SK-N-SH treated with all-trans-retinoic acid at 6 μM for 48 hours (cell line): ENCODE measurements around the gene BAG3.

Experiments
- ATAC-seq: fragments of 200-7000 bp; cut with Tn5 transposase; 3 replicates; pipeline ENCODE4 v1.9.1; 2020; ENCODE audit warnings: mild to moderate bottlenecking, moderate library complexity
- BACH2 ChIP-seq: fragments of 250-450 bp; sonication (Bioruptor Pico); IDR thresholded peaks from 2 replicates; pipeline ENCODE4 v1.9.0; 2021; ENCODE audit warnings: mild to moderate bottlenecking, borderline replicate concordance
- CSDC2 ChIP-seq: fragments of 250-450 bp; sonication (Bioruptor Pico); IDR thresholded peaks from 2 replicates; pipeline ENCODE4 v1.5.0; 2020; ENCODE audit warnings: mild to moderate bottlenecking, moderate library complexity
- GLIS3 ChIP-seq: fragments of 250-450 bp; sonication (Bioruptor Pico); IDR thresholded peaks from 2 replicates; pipeline ENCODE4 v1.5.0; 2020; ENCODE audit warnings: mild to moderate bottlenecking, moderate library complexity
- ISL1 ChIP-seq: fragments of 250-450 bp; sonication (Bioruptor Pico); IDR thresholded peaks from 2 replicates; pipeline ENCODE4 v2.1.2; 2022; ENCODE audit warnings: mild to moderate bottlenecking, moderate library complexity
- OSR1 ChIP-seq: fragments of 250-450 bp; sonication (Bioruptor Pico); IDR thresholded peaks from 2 replicates; pipeline ENCODE4 v1.8.0; 2022; ENCODE audit warnings: moderate library complexity, mild to moderate bottlenecking, inconsistent platforms
- PPARA ChIP-seq: fragments of 250-450 bp; sonication (Bioruptor Pico); IDR thresholded peaks from 2 replicates; pipeline ENCODE4 v1.5.0; 2020; ENCODE audit warnings: mild to moderate bottlenecking, borderline replicate concordance
- RARB ChIP-seq: fragments of 250-450 bp; sonication (Bioruptor Pico); IDR thresholded peaks from 2 replicates; pipeline ENCODE4 v1.8.0; 2021; ENCODE audit warnings: mild to moderate bottlenecking, moderate library complexity
- SNAI2 ChIP-seq: fragments of 250-450 bp; sonication (Bioruptor Pico); IDR thresholded peaks from 2 replicates; pipeline ENCODE4 v1.5.0; 2020; ENCODE audit warnings: mild to moderate bottlenecking, moderate library complexity
- TOX ChIP-seq: fragments of 250-450 bp; sonication (Bioruptor Pico); IDR thresholded peaks from 2 replicates; pipeline ENCODE4 v1.8.0; 2021; ENCODE audit warnings: mild to moderate bottlenecking, moderate library complexity, borderline replicate concordance
- ZC3H10 ChIP-seq: fragments of 250-450 bp; sonication (Bioruptor Pico); IDR thresholded peaks from 2 replicates; pipeline ENCODE4 v1.5.1; 2021; ENCODE audit warnings: mild to moderate bottlenecking, moderate library complexity
- ZFP3 ChIP-seq: fragments of 250-450 bp; sonication (Bioruptor Pico); IDR thresholded peaks from 2 replicates; pipeline ENCODE4 v1.5.0; 2020; ENCODE audit warnings: mild to moderate bottlenecking, moderate library complexity
- ZFP30 ChIP-seq: fragments of 450-650 bp; formaldehyde crosslinking; IDR thresholded peaks from 2 replicates; pipeline ENCODE4 v1.5.0; 2022; ENCODE audit warnings: mild to moderate bottlenecking, moderate library complexity
- ZNF565 ChIP-seq: fragments of 450-650 bp; formaldehyde crosslinking; conservative IDR thresholded peaks from 2 replicates; pipeline ENCODE4 v1.5.0; 2020; ENCODE audit warnings: low read depth, mild to moderate bottlenecking, moderate library complexity
- ZNF70 ChIP-seq: fragments of 450-650 bp; formaldehyde crosslinking; IDR thresholded peaks from 2 replicates; pipeline ENCODE4 v1.5.0; 2020; ENCODE audit warnings: mild to moderate bottlenecking, moderate library complexity
- ZNF8 ChIP-seq: fragments of 450-650 bp; formaldehyde crosslinking; IDR thresholded peaks from 2 replicates; pipeline ENCODE4 v1.5.0; 2020; ENCODE audit warnings: mild to moderate bottlenecking, moderate library complexity
- TF ChIP-seq, protein P1 (sequence below): fragments of 250-450 bp; sonication (Bioruptor Pico); IDR thresholded peaks from 2 replicates; pipeline ENCODE4 v1.8.0; 2021; ENCODE audit warnings: low read depth, mild to moderate bottlenecking, moderate library complexity, borderline replicate concordance
- TF ChIP-seq, protein P2 (sequence below): fragments of 250-450 bp; sonication (Bioruptor Pico); IDR thresholded peaks from 2 replicates; pipeline ENCODE4 v1.5.1; 2020; ENCODE audit warnings: low read depth, mild to moderate bottlenecking, moderate library complexity
- TF ChIP-seq, protein P3 (sequence below): fragments of 250-450 bp; sonication (Bioruptor Pico); IDR thresholded peaks from 2 replicates; pipeline ENCODE4 v1.8.0; 2020; ENCODE audit warnings: mild to moderate bottlenecking, moderate library complexity, borderline replicate concordance
- TF ChIP-seq, protein P4 (sequence below): fragments of 250-450 bp; sonication (Bioruptor Pico); IDR thresholded peaks from 2 replicates; pipeline ENCODE4 v1.5.0; 2020; ENCODE audit warnings: mild to moderate bottlenecking, moderate library complexity

BAG3 gene

GRCh38 chr10:119669975-119670640, 18.9 kb downstream of the BAG3 start (continued):
- TF ChIP-seq PPARA (no peak), ISL1 (CRISPR knock-in tag) (no peak), ZNF8 (CRISPR knock-in tag) (no peak), ZFP30 (CRISPR knock-in tag) (no peak)
- TF ChIP-seq, all 23 proteins: peak for 0

- peak; percentile 38; the same call in 2 of the 3 replicates for ATAC-seq
- no peak for TF ChIP-seq SNAI2 (CRISPR knock-in tag)
- no peak for TF ChIP-seq ZNF70 (CRISPR knock-in tag)
- TF ChIP-seq, protein P1, sequence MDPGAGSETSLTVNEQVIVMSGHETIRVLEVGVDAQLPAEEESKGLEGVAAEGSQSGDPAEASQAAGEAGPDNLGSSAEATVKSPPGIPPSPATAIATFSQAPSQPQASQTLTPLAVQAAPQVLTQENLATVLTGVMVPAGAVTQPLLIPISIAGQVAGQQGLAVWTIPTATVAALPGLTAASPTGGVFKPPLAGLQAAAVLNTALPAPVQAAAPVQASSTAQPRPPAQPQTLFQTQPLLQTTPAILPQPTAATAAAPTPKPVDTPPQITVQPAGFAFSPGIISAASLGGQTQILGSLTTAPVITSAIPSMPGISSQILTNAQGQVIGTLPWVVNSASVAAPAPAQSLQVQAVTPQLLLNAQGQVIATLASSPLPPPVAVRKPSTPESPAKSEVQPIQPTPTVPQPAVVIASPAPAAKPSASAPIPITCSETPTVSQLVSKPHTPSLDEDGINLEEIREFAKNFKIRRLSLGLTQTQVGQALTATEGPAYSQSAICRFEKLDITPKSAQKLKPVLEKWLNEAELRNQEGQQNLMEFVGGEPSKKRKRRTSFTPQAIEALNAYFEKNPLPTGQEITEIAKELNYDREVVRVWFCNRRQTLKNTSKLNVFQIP, result no peak
- TF ChIP-seq TOX, result no peak
- TF ChIP-seq BACH2 (CRISPR knock-in tag), result no peak
- no peak for TF ChIP-seq GLIS3 (CRISPR knock-in tag)
- no peak for TF ChIP-seq ZNF8 (CRISPR knock-in tag)
- TF ChIP-seq ZNF565 (CRISPR knock-in tag), result no peak
- TF ChIP-seq ZC3H10, result no peak
- TF ChIP-seq RARB, result no peak
- no peak for TF ChIP-seq ZFP3 (CRISPR knock-in tag)
- TF ChIP-seq, protein P2, sequence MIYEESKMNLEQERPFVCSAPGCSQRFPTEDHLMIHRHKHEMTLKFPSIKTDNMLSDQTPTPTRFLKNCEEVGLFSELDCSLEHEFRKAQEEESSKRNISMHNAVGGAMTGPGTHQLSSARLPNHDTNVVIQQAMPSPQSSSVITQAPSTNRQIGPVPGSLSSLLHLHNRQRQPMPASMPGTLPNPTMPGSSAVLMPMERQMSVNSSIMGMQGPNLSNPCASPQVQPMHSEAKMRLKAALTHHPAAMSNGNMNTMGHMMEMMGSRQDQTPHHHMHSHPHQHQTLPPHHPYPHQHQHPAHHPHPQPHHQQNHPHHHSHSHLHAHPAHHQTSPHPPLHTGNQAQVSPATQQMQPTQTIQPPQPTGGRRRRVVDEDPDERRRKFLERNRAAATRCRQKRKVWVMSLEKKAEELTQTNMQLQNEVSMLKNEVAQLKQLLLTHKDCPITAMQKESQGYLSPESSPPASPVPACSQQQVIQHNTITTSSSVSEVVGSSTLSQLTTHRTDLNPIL (CRISPR knock-in tag), result no peak
- no peak for TF ChIP-seq CSDC2
- no peak for TF ChIP-seq OSR1 (CRISPR knock-in tag)
- TF ChIP-seq, protein P3, sequence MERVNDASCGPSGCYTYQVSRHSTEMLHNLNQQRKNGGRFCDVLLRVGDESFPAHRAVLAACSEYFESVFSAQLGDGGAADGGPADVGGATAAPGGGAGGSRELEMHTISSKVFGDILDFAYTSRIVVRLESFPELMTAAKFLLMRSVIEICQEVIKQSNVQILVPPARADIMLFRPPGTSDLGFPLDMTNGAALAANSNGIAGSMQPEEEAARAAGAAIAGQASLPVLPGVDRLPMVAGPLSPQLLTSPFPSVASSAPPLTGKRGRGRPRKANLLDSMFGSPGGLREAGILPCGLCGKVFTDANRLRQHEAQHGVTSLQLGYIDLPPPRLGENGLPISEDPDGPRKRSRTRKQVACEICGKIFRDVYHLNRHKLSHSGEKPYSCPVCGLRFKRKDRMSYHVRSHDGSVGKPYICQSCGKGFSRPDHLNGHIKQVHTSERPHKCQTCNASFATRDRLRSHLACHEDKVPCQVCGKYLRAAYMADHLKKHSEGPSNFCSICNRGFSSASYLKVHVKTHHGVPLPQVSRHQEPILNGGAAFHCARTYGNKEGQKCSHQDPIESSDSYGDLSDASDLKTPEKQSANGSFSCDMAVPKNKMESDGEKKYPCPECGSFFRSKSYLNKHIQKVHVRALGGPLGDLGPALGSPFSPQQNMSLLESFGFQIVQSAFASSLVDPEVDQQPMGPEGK (CRISPR knock-in tag), result no peak
- no peak for TF ChIP-seq ISL1 (CRISPR knock-in tag)
These were observed 19.5 kb downstream of the BAG3 start for GRCh38 chr10:119670717-119671116.

DNA sequence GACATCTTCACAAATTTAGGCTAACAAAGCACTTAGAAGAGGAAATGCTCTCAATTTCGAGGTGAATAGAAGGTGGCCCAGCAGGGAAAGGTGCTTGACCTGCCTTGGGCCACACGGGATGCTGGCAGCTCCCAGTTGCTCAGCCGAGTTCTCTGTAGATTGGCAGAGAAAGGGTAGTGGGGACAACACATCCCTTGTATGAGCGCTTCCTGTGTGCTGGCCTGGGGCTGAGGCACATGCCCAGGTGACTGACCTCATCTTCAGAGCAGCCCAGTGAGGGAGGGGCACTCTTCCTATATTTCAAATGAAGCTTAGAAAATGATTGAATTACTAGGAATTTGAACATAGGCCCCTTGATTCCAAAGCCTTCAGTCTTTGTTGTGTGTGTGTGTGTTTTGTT, 20.2 kb downstream of the BAG3 start:
- TF ChIP-seq, protein P4, sequence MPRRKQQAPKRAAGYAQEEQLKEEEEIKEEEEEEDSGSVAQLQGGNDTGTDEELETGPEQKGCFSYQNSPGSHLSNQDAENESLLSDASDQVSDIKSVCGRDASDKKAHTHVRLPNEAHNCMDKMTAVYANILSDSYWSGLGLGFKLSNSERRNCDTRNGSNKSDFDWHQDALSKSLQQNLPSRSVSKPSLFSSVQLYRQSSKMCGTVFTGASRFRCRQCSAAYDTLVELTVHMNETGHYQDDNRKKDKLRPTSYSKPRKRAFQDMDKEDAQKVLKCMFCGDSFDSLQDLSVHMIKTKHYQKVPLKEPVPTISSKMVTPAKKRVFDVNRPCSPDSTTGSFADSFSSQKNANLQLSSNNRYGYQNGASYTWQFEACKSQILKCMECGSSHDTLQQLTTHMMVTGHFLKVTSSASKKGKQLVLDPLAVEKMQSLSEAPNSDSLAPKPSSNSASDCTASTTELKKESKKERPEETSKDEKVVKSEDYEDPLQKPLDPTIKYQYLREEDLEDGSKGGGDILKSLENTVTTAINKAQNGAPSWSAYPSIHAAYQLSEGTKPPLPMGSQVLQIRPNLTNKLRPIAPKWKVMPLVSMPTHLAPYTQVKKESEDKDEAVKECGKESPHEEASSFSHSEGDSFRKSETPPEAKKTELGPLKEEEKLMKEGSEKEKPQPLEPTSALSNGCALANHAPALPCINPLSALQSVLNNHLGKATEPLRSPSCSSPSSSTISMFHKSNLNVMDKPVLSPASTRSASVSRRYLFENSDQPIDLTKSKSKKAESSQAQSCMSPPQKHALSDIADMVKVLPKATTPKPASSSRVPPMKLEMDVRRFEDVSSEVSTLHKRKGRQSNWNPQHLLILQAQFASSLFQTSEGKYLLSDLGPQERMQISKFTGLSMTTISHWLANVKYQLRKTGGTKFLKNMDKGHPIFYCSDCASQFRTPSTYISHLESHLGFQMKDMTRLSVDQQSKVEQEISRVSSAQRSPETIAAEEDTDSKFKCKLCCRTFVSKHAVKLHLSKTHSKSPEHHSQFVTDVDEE (CRISPR knock-in tag), result no peak
- TF ChIP-seq RARB, result no peak
- TF ChIP-seq TOX, result no peak
- ATAC-seq, result no peak

GRCh38 chr10:119672291-119672690, 21.1 kb downstream of the BAG3 start:
- TF ChIP-seq, protein P1, result no peak
- TF ChIP-seq OSR1 (CRISPR knock-in tag) (no peak), ZFP30 (CRISPR knock-in tag) (no peak), ZFP3 (CRISPR knock-in tag) (no peak)
- TF ChIP-seq, protein P4 (CRISPR knock-in tag), result no peak
- no peak for ATAC-seq
